ENCODE measurements around the gene NUP98. TPM values are rescaled to one million over a fixed set of nuclear protein-coding genes. Genes with fewer than 3 reads are reported as not detected.

Gene NUP98
- total and polyA plus RNA-seq, 2 experiments from 2014 or later: 23.6 to 81.4 TPM

DNA sequence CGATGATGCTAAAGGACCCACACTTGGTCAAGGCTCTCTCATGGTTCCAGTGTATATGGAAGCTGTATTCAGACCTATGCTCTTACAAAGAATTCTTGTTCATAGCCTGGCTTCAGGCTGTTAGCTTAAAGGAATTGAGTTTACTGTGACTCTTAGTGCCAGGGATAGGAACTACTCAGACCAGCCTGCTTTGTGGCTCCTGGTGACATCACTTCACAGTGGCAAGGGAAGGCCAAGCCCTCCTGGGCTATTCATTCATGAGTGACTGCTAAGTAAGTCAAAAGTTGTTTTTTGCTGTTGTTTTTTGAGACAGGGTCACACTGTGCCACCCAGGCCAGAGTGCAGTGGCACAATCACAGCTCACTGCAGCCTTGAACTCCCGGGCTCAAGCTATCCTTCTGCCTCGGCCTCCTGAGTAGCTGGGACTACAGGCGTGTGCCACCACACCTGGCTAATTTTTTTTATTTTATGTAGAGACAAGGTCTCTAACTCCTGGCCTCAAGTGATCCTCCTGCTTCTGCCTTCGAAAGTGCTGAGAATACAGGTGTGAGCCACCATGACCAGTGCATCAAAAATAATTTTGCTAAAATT lies 165.2 kb downstream of the NUP98 start:
- no peak for DNase-seq (ENCODE audit: low spot score)
- H3K79me2 ChIP-seq: no peaks in the 10 kb centered on the region
- no peaks in the 10 kb centered on the region for H3K4me1 ChIP-seq (ENCODE audit: insufficient read depth)
- no peaks in the 10 kb centered on the region for H4K20me1 ChIP-seq (ENCODE audit: insufficient read depth, poor library complexity, severe bottlenecking)
- H3K27me3 ChIP-seq: no peaks in the 10 kb centered on the region
- no peak overlapping the region for H3K4me2 ChIP-seq
- TF ChIP-seq, protein P1, sequence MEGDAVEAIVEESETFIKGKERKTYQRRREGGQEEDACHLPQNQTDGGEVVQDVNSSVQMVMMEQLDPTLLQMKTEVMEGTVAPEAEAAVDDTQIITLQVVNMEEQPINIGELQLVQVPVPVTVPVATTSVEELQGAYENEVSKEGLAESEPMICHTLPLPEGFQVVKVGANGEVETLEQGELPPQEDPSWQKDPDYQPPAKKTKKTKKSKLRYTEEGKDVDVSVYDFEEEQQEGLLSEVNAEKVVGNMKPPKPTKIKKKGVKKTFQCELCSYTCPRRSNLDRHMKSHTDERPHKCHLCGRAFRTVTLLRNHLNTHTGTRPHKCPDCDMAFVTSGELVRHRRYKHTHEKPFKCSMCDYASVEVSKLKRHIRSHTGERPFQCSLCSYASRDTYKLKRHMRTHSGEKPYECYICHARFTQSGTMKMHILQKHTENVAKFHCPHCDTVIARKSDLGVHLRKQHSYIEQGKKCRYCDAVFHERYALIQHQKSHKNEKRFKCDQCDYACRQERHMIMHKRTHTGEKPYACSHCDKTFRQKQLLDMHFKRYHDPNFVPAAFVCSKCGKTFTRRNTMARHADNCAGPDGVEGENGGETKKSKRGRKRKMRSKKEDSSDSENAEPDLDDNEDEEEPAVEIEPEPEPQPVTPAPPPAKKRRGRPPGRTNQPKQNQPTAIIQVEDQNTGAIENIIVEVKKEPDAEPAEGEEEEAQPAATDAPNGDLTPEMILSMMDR (IDR thresholded peaks at IDR 0.05; ENCODE audit: poor library complexity): no peak
- TF ChIP-seq EZH2phosphoT487 (IDR thresholded peaks at IDR 0.05; ENCODE audit: low read depth, severe bottlenecking, unreplicated experiment) (no peak), EZH2 (IDR thresholded peaks at IDR 0.05; ENCODE audit: borderline replicate concordance) (no peak)
- no peak overlapping the region for H2AFZ ChIP-seq
- 88% methylated on average over 5 of the region's 5 CpGs for WGBS (ENCODE audit: low lambda C conversion rate, missing lambda C conversion rate)
- no peaks in the 10 kb centered on the region for H3K9me3 ChIP-seq (ENCODE audit: low read depth)
- no peak overlapping the region for H3K27ac ChIP-seq
- H3K4me3 ChIP-seq: no peak overlapping the region
- no peaks in the 10 kb centered on the region for H3K36me3 ChIP-seq (replicated peaks; ENCODE audit: insufficient read depth, low read depth)
- H3K9me2 ChIP-seq (replicated peaks; ENCODE audit: insufficient read depth): no peaks in the 10 kb centered on the region

DNA sequence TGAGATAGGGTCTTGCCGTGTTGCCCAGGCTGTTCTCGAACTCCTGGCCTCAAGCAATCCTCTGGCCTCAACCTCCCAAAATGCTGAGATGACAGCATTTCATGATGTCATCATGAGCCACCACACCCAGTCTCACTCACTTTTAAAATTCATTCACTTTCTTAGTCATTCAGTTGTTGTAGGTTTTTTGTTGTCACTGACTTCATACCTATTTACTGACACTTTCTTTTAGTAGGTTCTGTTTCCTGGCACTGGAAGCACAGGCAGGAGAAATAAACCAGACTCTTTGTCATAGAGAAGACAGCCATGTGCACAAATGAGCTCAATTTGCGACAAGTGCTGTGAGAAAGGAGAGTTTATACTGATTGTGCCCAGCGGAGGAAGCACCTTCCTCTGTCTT lies 166.0 kb downstream of the NUP98 start:
- no peak overlapping the region for H3K4me3 ChIP-seq
- H3K36me3 ChIP-seq (replicated peaks; ENCODE audit: insufficient read depth, low read depth): no peaks in the 10 kb centered on the region
- DNase-seq (ENCODE audit: low spot score): no peak
- no peaks in the 10 kb centered on the region for H3K27me3 ChIP-seq
- no peaks in the 10 kb centered on the region for H3K79me2 ChIP-seq
- no peaks in the 10 kb centered on the region for H3K4me1 ChIP-seq (ENCODE audit: insufficient read depth)
- TF ChIP-seq, protein P1 (IDR thresholded peaks at IDR 0.05; ENCODE audit: poor library complexity): no peak
- TF ChIP-seq EZH2 (IDR thresholded peaks at IDR 0.05; ENCODE audit: borderline replicate concordance) (no peak), EZH2phosphoT487 (IDR thresholded peaks at IDR 0.05; ENCODE audit: low read depth, severe bottlenecking, unreplicated experiment) (no peak)
- no peaks in the 10 kb centered on the region for H4K20me1 ChIP-seq (ENCODE audit: insufficient read depth, poor library complexity, severe bottlenecking)
- H3K9me3 ChIP-seq (ENCODE audit: low read depth): no peaks in the 10 kb centered on the region
- H3K4me2 ChIP-seq: no peak overlapping the region
- no peaks in the 10 kb centered on the region for H3K9me2 ChIP-seq (replicated peaks; ENCODE audit: insufficient read depth)
- no peak overlapping the region for H2AFZ ChIP-seq
- 76% methylated on average over 4 of the region's 4 CpGs for WGBS (ENCODE audit: low lambda C conversion rate, missing lambda C conversion rate)
- H3K27ac ChIP-seq: no peak overlapping the region

DNA sequence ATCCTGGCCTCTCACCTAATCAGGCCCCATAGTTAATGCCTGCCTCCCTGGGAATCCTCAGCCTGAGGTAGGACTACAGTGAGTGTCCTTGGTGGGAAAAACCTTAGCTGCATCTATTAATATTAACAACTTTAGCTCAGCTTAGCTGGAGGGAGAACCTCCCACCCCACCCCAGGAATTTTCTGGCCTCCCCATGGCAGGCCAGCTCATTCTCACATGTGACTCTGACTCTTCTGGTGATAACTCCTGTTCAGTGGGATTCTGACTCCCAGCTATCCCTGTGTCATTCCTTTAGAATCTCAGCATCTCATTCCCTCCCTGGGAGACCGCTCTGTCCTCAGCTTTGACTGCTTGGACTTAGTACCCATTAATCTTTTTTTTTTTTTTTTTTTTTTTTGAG lies 170.1 kb downstream of the NUP98 start:
- Histone ChIP-seq H4K20me1 (ENCODE audit: insufficient read depth, poor library complexity, severe bottlenecking) (no peaks in the 10 kb centered on the region), H3K27me3 (no peaks in the 10 kb centered on the region), H3K36me3 (replicated peaks; ENCODE audit: insufficient read depth, low read depth) (no peaks in the 10 kb centered on the region), H3K9me2 (replicated peaks; ENCODE audit: insufficient read depth) (no peaks in the 10 kb centered on the region), H3K4me2 (no peak overlapping the region), H3K4me1 (ENCODE audit: insufficient read depth) (no peaks in the 10 kb centered on the region), H3K27ac (peak overlapping the region; percentile 64), H3K79me2 (no peaks in the 10 kb centered on the region), H2AFZ (no peak overlapping the region), H3K9me3 (ENCODE audit: low read depth) (no peaks in the 10 kb centered on the region), H3K4me3 (no peak overlapping the region)
- peak; percentile 78 for DNase-seq (ENCODE audit: low spot score)
- 84% methylated on average over 1 of the region's 1 CpG for whole genome bisulfite sequencing (ENCODE audit: low lambda C conversion rate, missing lambda C conversion rate)
- no peak for TF ChIP-seq EZH2phosphoT487 (IDR thresholded peaks at IDR 0.05; ENCODE audit: low read depth, severe bottlenecking, unreplicated experiment)
- no peak for TF ChIP-seq EZH2 (IDR thresholded peaks at IDR 0.05; ENCODE audit: borderline replicate concordance)
- TF ChIP-seq, protein P1 (IDR thresholded peaks at IDR 0.05; ENCODE audit: poor library complexity): no peak
